T-helper 1 cell treated with Interleukin-12 subunit alpha and Interleukin-12 subunit beta and Interleukin-4 antibody, amounts not matched to agents 30 ng/mL and 1 ng/mL, for 36 hours (primary cell): ENCODE data around the gene PITPNM1. TPM values are rescaled to one million over a fixed set of nuclear protein-coding genes. Genes with fewer than 3 reads are reported as not detected.

ENCODE experiments used
- intact Hi-C: fragments of 100-400 bp; cut with micrococcal nuclease; formaldehyde crosslinking; loops from one replicate; pipeline ENCODE4 v1.15.1; 2024
- total RNA-seq: library from RNA; stranded (reverse); gene quantifications from 2 replicates; pipeline ENCODE4 v1.2.3, GENCODE V29; 2022

Gene PITPNM1
- total RNA-seq, 1 donor from 2014 or later, result 119 TPM

DNA sequence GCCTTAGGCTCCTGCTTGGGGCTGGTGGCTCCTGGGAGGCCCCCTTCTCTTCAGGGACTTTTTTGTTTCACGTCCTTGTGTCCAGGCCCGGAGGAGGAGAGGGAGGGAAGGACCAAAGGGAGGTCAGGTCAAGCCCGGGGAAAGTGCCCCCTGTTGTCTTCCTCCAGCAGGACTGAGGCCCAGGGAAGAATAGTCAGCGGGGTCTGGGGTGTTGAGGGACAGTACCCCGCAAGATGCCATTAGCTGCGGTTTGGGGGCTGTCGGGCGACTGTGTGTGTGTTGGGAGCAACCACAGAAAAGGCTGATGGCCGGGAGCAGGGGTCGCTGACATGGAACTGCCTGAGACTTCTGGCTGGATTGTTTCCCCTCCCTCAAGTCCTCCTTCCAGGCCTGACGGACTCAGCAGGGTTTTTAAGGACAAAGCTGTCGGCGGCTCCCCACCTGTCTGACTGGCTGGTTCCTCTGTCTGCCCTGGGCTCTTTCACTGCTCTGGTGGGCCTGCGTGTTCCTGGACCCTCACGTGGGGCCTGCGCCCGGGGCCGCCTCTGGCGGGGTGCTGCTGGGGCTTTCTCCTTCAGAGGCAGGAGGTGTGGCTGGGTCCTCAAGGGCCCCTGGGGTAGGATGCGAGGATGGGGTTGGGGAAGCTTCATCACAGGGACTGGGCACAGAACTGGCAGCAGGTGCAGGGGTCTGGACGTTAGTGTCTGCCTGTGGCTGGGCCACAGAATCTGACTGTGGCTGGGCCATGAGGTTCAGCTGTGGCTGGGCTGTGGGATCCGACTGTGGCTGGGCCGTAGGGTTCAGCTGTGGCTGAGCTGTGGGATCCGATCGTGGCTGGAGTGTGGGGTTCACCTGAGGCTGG, 54.1 kb downstream of the PITPNM1 start:
- intact Hi-C loops, result no loop called here

DNA sequence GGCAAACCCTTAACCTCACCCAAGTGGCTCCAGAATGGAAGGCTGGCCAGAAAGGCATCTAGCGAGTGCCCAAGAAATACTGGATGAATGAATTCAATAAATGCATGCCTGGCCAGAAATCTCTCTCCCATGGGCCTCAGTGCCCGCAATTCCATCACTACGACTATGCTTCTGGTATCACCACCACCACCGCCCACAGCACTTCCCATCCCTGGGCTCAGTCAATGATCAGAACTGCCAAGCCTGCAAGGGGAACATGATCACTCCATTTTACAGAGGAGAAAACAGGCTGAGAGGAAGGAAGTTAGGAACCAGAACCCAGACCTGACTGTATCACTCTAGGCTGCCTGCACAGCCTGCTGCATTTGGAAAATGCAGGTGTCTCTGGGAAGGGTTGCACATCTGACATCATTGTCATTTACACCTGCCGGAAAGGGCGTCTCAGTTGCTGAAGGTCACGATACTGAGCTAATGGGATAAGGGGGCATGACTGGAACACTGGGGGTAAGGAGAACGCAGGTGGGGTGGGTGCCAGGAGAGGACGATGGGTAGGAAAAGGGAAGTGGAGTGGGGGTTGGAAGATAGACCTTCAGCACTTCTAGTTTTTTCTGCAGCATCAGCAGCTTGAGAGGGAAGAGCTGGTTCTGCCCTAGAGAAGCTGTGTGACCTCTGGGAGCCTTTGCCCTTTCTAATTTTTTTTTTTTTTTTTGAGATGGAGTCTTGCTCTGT, 55.9 kb downstream of the PITPNM1 start:
- intact Hi-C loops, result no loop called here

DNA sequence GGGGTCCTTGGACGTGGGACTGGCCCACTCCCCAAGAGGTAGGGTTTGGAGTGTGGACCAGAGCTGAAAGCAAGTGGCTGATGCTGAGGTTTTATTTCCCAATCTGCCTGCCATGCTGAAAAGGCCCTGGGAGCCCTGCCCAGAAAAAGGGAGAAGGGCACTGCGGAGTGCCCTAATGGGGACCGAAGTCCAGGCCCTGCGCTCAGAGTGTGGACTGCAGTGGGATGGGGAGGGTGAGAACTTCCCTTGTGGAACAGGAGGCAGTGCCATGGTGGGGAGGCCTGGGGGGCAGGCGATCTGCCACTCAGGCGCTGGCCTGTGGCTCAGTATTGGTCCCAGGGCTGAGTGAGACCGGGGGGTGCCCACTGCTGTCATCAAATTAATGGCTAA, 56.9 kb downstream of the PITPNM1 start:
- intact Hi-C loops, result no loop called here

DNA sequence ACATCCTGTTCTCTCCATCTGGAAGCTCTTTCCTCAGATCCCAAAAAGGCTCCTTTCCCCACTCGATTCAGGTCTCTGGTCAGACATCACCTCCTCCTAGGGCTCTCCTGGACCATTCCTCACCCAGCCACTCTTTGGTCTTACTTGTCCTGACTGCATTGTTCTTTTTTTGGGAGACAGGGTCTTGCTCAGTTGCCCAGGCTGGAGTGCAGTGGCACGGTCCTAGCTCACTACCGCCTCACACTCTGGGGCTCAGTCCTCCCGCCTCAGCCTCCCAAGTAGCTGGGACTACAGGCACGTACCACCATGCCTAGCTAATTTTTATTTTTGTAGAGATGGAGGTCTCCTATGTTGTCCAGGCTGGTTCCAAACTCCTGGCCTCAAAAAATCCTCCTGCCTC, 59.6 kb downstream of the PITPNM1 start:
- intact Hi-C loops, result no loop called here

DNA sequence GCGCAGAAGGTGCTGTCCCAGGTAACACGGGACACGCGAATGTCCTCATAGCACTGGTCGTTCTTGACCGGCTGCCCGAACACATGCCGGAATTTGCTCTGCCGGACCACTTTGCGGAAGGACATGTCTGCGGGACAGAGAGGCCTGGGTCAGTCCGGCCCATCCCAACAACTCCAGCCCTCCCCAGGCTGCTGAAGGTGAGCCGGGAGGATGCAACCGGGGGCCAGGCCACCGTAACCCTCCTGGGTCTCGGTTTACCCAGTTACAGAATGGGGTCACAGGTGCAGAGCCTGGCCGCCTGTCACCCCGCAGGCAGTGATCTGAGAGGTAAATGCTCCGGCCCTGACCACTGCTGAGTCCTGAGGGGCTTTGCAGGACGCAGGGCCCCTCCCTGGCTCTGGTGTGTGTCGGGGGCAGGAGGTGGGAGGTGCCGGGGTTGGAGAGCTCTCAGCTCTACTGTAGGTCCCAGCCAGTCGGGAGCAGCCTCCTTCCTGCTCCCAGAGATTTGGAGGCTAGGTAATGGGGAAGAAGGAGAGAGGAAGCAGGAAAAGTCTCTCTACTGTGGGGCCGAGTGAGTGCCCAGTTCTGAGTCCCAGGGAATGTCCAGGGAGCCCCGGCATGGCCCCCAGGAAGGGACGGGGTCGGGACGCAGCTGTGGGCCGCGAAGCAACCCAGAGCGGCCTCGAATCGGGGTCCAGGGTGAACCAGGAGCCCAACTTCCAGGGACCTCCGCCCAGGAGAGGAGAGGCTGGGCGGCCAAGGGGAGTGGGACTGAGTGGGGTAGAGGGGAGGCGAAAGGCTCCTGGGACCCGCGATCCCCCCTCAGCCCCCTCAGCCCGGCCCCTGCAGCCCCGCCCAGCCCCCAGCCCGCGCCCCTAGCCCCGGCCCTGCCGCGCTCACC, 62.4 kb downstream of the PITPNM1 start:
- intact Hi-C loops, result no loop called here

Other genes with a start within 250 kb of the PITPNM1 start
- 351 and 369 TPM in 2 replicates for gene GRK2, start 238.9 kb downstream of the PITPNM1 start, total RNA-seq
- 198 and 200 TPM in 2 replicates for gene ANKRD13D, start 216.1 kb downstream of the PITPNM1 start, total RNA-seq
- 13.0 and 17.3 TPM in 2 replicates for gene SSH3, start 201.8 kb downstream of the PITPNM1 start, total RNA-seq
- gene POLD4, start 151.8 kb downstream of the PITPNM1 start, total RNA-seq, result 58.8 and 62.1 TPM in 2 replicates
- gene CLCF1, start 131.8 kb downstream of the PITPNM1 start, total RNA-seq, result 0.15 and 0.29 TPM in 2 replicates
- gene RAD9A, start 113.4 kb downstream of the PITPNM1 start, total RNA-seq, result 39.6 and 47.7 TPM in 2 replicates
- gene PPP1CA, start 103.5 kb downstream of the PITPNM1 start, total RNA-seq, result 347 and 352 TPM in 2 replicates
- gene TBC1D10C, start 101.3 kb downstream of the PITPNM1 start, total RNA-seq, result 312 and 319 TPM in 2 replicates
- gene CARNS1, start 89.7 kb downstream of the PITPNM1 start, total RNA-seq, result 0.47 and 0.66 TPM in 2 replicates
- gene RPS6KB2, start 76.9 kb downstream of the PITPNM1 start, total RNA-seq, result 63.7 and 69.5 TPM in 2 replicates
- gene PTPRCAP, start 67.7 kb downstream of the PITPNM1 start, total RNA-seq, result 406 and 428 TPM in 2 replicates
- 242 and 243 TPM in 2 replicates for gene CORO1B, start 61.9 kb downstream of the PITPNM1 start, total RNA-seq
- gene GPR152, start 52.6 kb downstream of the PITPNM1 start, total RNA-seq, result not detected in 2 replicates
- 3.6 and 4.2 TPM in 2 replicates for gene CABP4, start 50.0 kb downstream of the PITPNM1 start, total RNA-seq
- 40.5 and 43.9 TPM in 2 replicates for gene TMEM134, start 36.1 kb downstream of the PITPNM1 start, total RNA-seq
- 149 and 163 TPM in 2 replicates for gene AIP, start 22.3 kb downstream of the PITPNM1 start, total RNA-seq
- gene CDK2AP2, start 2.8 kb upstream of the PITPNM1 start, total RNA-seq, result 189 and 191 TPM in 2 replicates
- gene CABP2, start 18.1 kb upstream of the PITPNM1 start, total RNA-seq, result not detected in 2 replicates
- gene GSTP1, start 78.4 kb upstream of the PITPNM1 start, total RNA-seq, result 262 TPM in 2 replicates
- gene NDUFV1, start 101.6 kb upstream of the PITPNM1 start, total RNA-seq, result 244 and 258 TPM in 2 replicates
- 6.5 and 6.7 TPM in 2 replicates for gene NUDT8, start 124.6 kb upstream of the PITPNM1 start, total RNA-seq
- not detected in 2 replicates for gene TBX10, start 134.4 kb upstream of the PITPNM1 start, total RNA-seq
- 0.37 TPM in 1 of 2 replicates, not detected in the other for gene ACY3, start 145.4 kb upstream of the PITPNM1 start, total RNA-seq
- gene ALDH3B2, start 169.3 kb upstream of the PITPNM1 start, total RNA-seq, result not detected in 2 replicates